NOMO-1 treated with dmso at 0.1 percent for 144 hours (cell line): ENCODE measurements around the gene GSTO2.
A peak's percentile ranks its signal among the peaks of the same experiment; 100 is the strongest.

Experiments
- DNase-seq: peaks from one replicate; lab custom pipeline; 2025; ENCODE audit not compliant: unreplicated experiment; lab: John Stamatoyannopoulos, UW

GSTO2 gene

GRCh38 chr10:104337985-104338735, 69.2 kb downstream of the GSTO2 start, which contains the start of gene ITPRIP:
ITPRIP (minus strand) TSS chr10:104338465; CDS start chr10:104316051, 22,414 bp downstream.
- peak; percentile 88 for DNase-seq

DNA sequence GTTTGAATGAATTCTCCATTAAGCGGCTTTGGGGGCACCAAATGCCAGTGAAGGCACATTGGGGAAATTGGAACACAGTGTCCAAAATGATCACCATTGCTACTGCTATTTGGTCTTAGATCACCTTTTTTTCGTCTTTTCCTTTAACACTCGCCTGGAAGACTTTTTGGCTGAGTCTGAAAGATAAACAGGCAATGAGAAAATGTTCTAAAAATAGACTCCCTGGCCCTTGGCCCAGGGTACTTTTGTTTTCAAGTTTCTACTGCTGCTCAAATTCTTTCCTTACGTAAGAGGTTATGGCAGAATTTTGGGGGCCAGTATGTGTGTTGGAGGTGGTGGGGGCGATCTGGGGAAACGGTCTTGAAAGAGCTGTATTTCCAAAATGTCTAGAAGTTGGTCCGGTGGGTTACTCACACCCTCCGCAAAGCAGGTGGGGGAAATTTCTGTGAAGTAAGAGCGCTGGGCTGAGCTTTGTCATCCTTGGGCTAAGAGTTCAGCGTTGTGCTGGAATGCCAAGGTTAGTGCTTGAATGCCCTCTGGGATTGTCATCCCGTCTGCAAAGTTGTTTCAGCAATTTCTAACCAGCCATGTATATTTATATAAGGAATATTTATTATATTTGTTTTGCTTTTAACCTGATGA, 70.6 kb downstream of the GSTO2 start:
- DNase-seq: no peak

DNA sequence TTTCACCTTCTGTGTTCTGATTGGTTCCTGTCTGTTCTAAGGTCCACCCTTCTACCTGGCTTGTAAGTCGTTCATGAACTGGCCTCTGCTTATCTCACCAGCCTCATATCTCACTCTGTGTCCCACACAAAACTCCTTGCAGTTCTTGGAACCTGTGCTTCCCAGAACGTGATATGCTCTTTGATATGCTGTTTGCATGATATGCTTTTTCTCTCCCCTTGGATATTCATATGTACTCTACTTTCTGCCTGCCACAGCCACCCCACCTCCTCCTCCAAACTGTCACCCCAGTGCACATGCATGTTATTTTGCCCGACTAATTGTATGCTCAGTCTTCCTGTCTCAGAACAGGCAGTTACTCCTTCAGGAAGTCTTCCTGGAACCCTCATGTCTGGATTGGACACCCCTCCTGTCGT, 71.1 kb downstream of the GSTO2 start:
- no peak for DNase-seq

GRCh38 chr10:104340641-104341040, 71.7 kb downstream of the GSTO2 start:
- DNase-seq: no peak

- no peak for DNase-seq
Measured at GRCh38 chr10:104342941-104343411, 74.0 kb downstream of the GSTO2 start.

GRCh38 chr10:104344219-104344618, 75.2 kb downstream of the GSTO2 start:
- DNase-seq: no peak

DNA sequence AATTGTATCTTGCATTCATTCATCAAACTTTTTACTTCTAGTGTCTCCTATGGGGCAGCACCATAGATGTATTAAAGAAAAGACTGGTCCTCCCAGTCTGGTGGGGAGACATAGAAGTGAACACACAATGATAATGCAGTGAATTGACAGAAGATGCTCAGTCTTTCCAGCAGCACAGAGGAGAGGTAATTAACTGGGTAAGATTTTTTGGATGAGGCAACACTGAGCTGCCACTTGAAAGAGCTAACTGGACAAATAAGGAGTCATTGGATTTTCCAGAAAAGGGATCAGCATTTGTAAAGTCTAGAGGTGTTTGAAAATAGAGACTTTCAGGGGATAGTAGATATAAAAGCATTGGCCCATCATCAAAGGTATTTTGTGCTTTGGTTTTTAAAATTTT, 76.5 kb downstream of the GSTO2 start:
- DNase-seq: no peak

DNA sequence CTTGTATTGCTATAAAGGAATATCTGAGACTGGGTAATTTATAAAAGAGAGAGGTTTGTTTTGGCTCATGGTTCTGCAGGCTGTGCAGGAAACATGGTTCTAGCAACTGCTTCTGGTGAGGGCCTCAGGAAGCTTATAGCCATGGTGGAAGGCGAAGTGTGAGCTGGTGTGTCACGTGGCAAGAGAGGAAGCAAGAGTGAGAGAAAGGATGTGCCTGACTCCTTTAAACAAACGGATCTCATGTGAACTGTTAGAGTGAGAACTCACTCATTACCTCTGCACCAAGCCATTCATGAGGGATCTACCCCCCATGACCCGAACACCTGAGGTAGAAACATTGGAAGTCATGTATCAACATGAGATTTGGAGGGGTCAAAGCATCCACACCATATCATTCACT, 77.0 kb downstream of the GSTO2 start:
- no peak for DNase-seq

DNA sequence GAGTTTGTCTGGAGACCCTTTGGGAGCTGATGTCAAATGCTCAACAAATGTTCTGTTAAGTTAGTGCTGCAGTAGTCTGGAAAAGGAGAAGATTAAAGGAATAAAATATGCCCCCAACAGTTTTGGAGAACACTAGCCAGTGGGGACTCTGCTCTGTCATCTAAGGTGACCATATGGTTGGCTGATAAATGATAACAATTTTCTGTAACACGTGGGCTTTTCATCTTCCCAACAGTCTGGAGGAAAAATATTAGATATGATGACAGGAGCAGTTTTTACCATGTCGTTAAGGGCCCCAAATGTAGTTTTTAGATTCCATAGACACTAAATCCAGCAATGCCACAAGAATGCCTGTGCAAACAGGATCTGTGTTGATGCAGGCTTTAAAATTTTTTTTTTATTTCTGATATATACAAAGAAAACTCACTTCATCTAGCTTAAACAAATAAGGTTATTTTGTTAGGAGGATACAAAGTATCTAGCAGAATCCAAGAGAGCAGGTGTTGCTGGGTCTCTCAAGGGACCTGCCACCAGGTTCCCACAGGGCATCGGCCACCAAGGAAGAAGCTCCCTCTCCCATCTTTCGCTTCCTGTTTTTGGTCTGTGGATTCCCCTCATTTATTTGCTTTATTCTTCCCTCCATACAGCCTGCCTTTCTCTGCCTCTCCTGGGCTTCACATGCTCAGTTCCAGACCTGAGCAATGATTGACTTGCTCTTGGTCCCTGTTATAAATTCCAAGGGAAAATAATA, 78.5 kb downstream of the GSTO2 start:
- DNase-seq: no peak

DNA sequence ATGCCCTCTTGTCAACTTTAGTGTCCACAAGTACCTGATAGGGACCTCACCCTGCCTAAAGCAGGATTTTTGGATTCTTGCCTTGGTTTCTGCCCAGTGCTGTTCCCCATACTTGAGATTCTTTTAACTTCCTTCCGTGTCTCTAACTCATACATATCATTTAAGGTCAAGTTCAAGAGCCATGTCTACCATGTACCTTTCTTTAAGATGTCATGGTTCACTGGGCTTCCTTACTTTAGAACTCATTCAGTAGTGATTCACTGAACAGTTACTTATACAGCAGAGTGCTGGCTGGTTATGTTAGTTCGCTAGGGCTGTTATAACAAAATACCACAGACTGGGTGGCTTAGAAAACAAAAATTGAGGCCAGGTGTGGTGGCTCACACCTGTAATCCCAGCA, 79.6 kb downstream of the GSTO2 start:
- no peak for DNase-seq

DNA sequence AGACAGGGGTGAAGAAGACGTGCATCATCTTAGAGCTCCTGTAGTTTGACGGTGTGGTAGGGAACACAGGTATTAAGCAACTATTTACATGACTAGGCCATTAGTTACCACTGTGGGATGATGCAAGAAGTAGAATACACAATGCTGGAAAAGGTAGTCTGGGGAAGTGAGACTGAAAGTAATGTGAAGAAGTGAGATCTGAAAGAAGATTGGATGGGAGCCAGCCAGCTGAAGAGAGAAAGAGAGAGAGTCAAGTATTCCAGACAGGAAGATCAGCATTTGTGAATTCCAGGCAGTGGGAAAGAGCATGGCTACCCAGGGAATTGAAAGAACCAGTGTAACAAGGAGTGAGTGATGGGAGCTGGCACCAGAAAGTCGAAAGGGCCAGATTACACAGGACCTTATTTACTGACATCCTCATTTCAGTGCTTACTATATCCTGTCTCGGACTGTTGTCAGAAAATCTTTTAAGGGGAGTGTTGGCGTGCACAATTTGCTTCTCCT, 80.7 kb downstream of the GSTO2 start:
- peak; percentile 78 for DNase-seq

GRCh38 chr10:104350127-104350635, 81.2 kb downstream of the GSTO2 start:
- DNase-seq: peak; percentile 30

DNA sequence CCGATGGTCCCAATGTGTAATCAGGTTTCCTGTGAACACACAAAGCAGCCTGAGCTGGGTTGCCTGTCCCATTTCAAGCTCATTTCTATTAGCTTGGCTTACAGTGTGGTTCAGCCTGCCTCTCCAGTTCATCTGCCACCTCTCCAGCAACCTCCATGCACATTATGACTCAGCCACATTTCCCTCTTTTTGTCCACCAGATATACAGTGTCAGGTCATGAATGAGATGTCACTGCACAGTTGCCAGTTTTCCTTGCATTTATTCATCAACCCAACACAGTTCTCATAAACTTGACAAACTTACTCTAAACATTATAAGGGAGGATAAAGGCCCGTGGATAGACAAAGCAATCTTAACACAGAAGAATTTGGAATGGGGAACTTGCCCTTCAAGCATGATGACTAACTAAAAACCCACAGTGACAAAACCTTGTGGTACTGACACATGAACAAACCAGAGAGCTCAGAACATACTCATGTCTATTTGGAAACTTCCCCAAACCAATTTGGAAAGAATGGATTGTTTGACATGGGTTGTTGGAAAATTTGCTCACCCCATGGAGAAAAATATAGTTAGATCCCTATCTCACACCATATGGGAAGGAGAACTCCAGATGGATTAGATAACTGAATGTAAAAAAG, 82.2 kb downstream of the GSTO2 start:
- DNase-seq: peak; percentile 74

DNA sequence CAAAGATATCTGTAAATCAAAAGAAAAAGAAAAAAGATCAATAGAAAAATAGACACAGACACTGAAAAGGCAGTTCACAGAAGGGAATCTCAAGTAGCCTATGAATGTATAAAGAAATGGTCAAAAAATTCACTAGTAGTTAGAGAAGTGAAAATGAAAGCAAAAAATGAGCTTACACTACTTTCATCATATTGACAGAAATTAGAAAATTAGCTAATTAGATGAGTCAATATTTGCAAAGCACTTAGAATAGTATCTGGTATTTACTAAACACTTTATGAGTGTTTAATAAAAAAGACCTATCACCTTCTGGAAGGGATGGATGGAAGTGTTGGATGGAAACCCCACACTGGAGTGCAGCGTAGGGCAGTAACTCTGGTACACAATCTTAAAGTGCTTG, 82.9 kb downstream of the GSTO2 start:
- DNase-seq: peak; percentile 19

DNA sequence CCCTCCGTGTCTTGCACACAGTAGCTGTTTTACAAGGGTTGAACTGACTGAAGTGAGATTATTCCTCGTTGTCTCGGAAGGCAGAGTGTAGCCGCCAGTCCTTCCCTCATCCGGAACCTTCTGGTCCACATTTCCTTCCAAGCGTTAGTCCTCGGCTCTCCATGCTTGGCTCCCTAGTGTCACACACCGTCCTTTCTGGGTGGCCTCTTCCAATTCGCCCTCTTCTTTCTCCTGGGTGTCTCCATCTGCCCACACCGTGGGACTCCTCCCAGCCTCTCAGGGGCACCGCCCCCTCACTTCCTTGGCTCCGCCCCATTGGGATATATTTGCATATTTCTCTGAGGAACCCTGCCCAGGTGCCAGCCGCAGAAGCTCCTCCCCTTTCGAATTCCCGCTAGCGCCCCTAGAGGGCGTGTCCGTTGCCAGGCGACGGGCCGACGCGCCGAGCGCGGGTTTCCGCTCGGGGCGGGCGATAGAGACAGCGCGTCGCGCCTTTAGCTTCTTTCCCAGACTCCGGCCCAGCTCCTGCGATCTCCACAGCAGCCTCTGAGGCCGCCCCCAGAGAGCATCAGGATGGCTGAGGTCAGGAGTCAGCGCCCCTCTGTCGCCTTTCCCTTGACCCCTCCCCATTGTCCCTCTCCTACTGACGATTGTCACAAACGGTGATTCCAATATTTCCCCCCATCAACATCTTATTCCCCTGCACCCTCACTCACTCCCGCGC, 84.5 kb downstream of the GSTO2 start, which contains the start of gene CFAP58:
TSS of gene CFAP58 (plus strand) at position 509 of the 724 bp plus-strand sequence. CDS start at position 574, 65 bp downstream.
- peak; percentile 40 for DNase-seq
